ENCODE measurements around the gene VEPH1. TPM values are rescaled to one million over a fixed set of nuclear protein-coding genes. Genes with fewer than 3 reads are reported as not detected.

Gene VEPH1
- total and polyA plus RNA-seq, 2 donors (not counting 1 experiment from before 2014, with no cell fraction given), result not detected

- CTCF ChIA-PET, result interaction anchor here (0.6 kb wide), 1 partner anchor 1329 kb away, joined by 3 read pairs; no protein-coding TSS in a partner anchor
- H3K27me3 ChIP-seq (replicated peaks in 1 of 4; ENCODE audit: control extremely low read depth in 1 of 4, control insufficient read depth in 3 of 4, insufficient read depth in 4 of 4, low read length in 3 of 4), result no peaks in the 10 kb centered on the region
- TF ChIP-seq CTCF (IDR thresholded peaks at IDR 0.05) (no peak), EZH2 (IDR thresholded peaks at IDR 0.05; ENCODE audit: borderline replicate concordance, insufficient read depth, low read depth, low read length, poor library complexity, severe bottlenecking) (no peak)
- no peaks in the 10 kb centered on the region for H4K20me1 ChIP-seq (ENCODE audit: control insufficient read depth, insufficient read depth, low read length, poor library complexity, severe bottlenecking)
- no peak overlapping the region for H3K9ac ChIP-seq (ENCODE audit: low read length)
- H3K27me3 Mint-ChIP-seq, result peaks cover 3% of the 10 kb centered on the region
- H3K79me2 ChIP-seq (ENCODE audit: control insufficient read depth, insufficient read depth, low read length), result no peaks in the 10 kb centered on the region
- H3K4me3 Mint-ChIP-seq, result no peak overlapping the region
- H3K4me1 Mint-ChIP-seq, result no peaks in the 10 kb centered on the region
- no peak overlapping the region for H3K4me3 ChIP-seq (ENCODE audit: control extremely low read depth in 1 of 5, extremely low read depth in 1 of 5, insufficient read depth in 1 of 5, low read depth in 2 of 5, low read length in 4 of 5)
- POLR2A ChIA-PET, result no interaction called here
- intact Hi-C loops (cut with micrococcal nuclease), result no loop called here
- H3K4me1 ChIP-seq (ENCODE audit: control insufficient read depth in 2 of 2, insufficient read depth in 2 of 2, low read length in 2 of 2), result no peaks in the 10 kb centered on the region
- H3K27ac Mint-ChIP-seq, result no peak overlapping the region
- no peak overlapping the region for H3K4me2 ChIP-seq (replicated peaks; ENCODE audit: low read depth, low read length, poor library complexity, severe bottlenecking)
- DNase-seq (no peak), ATAC-seq (ENCODE audit: low read depth) (no peak)
- no peaks in the 10 kb centered on the region for H3K9me3 Mint-ChIP-seq (ENCODE audit: insufficient read depth)
- no peaks in the 10 kb centered on the region for H3K9me3 ChIP-seq (ENCODE audit: control extremely low read depth in 1 of 3, control insufficient read depth in 2 of 3, insufficient read depth in 1 of 3, low read length in 2 of 3)
- H3K27ac ChIP-seq (ENCODE audit: low read length in 2 of 2), result no peak overlapping the region
- no peak overlapping the region for H2AFZ ChIP-seq (ENCODE audit: insufficient read depth, low read depth, low read length, poor library complexity, severe bottlenecking)
- WGBS (ENCODE audit: insufficient coverage), result 96% methylated on average over 2 of the region's 5 CpGs
- H3K36me3 ChIP-seq (replicated peaks in 1 of 2; ENCODE audit: control extremely low read depth in 1 of 2, control insufficient read depth in 1 of 2, extremely low read depth in 1 of 2, insufficient read depth in 2 of 2, low read length in 1 of 2), result no peaks in the 10 kb centered on the region
Observed at GRCh38 chr3:157527131-157527881, 24.1 kb upstream of the VEPH1 start.

GRCh38 chr3:157526036-157526435 lies 22.8 kb upstream of the VEPH1 start:
- WGBS (ENCODE audit: insufficient coverage), result no CpG with 5 or more reads among the region's 2 CpGs
- ATAC-seq (ENCODE audit: low read depth) (no peak), DNase-seq (no peak)
- Histone ChIP-seq H3K27me3 (replicated peaks in 1 of 4; ENCODE audit: control extremely low read depth in 1 of 4, control insufficient read depth in 3 of 4, insufficient read depth in 4 of 4, low read length in 3 of 4) (no peaks in the 10 kb centered on the region), H3K9ac (ENCODE audit: low read length) (no peak overlapping the region), H3K9me3 (ENCODE audit: control extremely low read depth in 1 of 3, control insufficient read depth in 2 of 3, insufficient read depth in 1 of 3, low read length in 2 of 3) (no peaks in the 10 kb centered on the region), H4K20me1 (ENCODE audit: control insufficient read depth, insufficient read depth, low read length, poor library complexity, severe bottlenecking) (no peaks in the 10 kb centered on the region), H3K36me3 (replicated peaks in 1 of 2; ENCODE audit: control extremely low read depth in 1 of 2, control insufficient read depth in 1 of 2, extremely low read depth in 1 of 2, insufficient read depth in 2 of 2, low read length in 1 of 2) (no peaks in the 10 kb centered on the region), H3K4me1 (ENCODE audit: control insufficient read depth in 2 of 2, insufficient read depth in 2 of 2, low read length in 2 of 2) (no peaks in the 10 kb centered on the region), H3K4me3 (ENCODE audit: control extremely low read depth in 1 of 5, extremely low read depth in 1 of 5, insufficient read depth in 1 of 5, low read depth in 2 of 5, low read length in 4 of 5) (no peak overlapping the region), H3K79me2 (ENCODE audit: control insufficient read depth, insufficient read depth, low read length) (no peaks in the 10 kb centered on the region), H3K4me2 (replicated peaks; ENCODE audit: low read depth, low read length, poor library complexity, severe bottlenecking) (no peak overlapping the region), H2AFZ (ENCODE audit: insufficient read depth, low read depth, low read length, poor library complexity, severe bottlenecking) (no peak overlapping the region), H3K27ac (ENCODE audit: low read length in 2 of 2) (no peak overlapping the region)
- Mint-ChIP-seq H3K9me3 (ENCODE audit: insufficient read depth) (no peaks in the 10 kb centered on the region), H3K4me3 (no peak overlapping the region), H3K4me1 (no peaks in the 10 kb centered on the region), H3K27me3 (peaks cover 3% of the 10 kb centered on the region), H3K27ac (no peak overlapping the region)
- intact Hi-C loops (cut with micrococcal nuclease), result no loop called here
- TF ChIP-seq EZH2 (IDR thresholded peaks at IDR 0.05; ENCODE audit: borderline replicate concordance, insufficient read depth, low read depth, low read length, poor library complexity, severe bottlenecking) (no peak), CTCF (IDR thresholded peaks at IDR 0.05) (no peak)
- POLR2A ChIA-PET, result no interaction called here
- CTCF ChIA-PET, result no interaction called here

Data from B cell (primary cell).